ENCODE data around the gene RAP1GAP.

DNA sequence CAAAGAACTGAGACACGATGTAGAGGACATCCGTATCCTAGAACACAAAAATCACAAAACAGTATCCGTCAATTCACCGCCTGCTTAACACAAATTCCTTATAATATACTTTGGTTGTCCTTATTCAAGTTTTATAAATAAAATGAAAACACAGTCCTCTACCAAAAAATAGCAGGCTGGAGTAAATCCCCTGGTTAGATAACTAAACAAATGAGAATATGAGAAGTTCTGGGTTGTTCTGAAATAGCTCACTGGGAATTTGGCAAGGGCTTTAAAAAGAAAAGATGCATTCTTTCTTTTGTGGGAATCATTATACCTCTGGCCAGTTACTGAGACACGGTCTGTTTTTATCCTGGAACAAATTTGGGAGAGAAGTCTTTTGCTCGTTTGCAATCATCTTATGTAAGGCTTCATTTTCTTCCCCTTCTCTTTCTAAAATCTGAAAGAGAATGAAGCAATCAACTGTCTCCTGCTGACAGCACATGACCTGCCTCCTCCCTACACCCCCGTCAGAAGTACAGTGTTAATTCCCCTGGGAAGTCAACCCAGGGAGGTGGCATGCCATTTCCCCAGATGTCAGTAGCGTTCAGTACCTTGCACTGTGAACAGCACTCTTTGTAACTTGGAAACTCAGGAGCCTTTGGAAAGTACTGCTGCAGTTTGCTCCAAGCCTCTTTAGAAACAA lies 37.1 kb upstream of the RAP1GAP start:
- TF ChIP-seq, protein P1, sequence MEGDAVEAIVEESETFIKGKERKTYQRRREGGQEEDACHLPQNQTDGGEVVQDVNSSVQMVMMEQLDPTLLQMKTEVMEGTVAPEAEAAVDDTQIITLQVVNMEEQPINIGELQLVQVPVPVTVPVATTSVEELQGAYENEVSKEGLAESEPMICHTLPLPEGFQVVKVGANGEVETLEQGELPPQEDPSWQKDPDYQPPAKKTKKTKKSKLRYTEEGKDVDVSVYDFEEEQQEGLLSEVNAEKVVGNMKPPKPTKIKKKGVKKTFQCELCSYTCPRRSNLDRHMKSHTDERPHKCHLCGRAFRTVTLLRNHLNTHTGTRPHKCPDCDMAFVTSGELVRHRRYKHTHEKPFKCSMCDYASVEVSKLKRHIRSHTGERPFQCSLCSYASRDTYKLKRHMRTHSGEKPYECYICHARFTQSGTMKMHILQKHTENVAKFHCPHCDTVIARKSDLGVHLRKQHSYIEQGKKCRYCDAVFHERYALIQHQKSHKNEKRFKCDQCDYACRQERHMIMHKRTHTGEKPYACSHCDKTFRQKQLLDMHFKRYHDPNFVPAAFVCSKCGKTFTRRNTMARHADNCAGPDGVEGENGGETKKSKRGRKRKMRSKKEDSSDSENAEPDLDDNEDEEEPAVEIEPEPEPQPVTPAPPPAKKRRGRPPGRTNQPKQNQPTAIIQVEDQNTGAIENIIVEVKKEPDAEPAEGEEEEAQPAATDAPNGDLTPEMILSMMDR (IDR thresholded peaks at IDR 0.05): no peak
- no peak for TF ChIP-seq EP300 (IDR thresholded peaks at IDR 0.05)

Measured in esophagus muscularis mucosa (tissue), 3 donors.